SU-DHL-6 (cell line): ENCODE data around the gene PNLDC1.
"Not testable (repeated sequence)": the region's sequence is repeated elsewhere in the genome, so short reads cannot be mapped to it uniquely, and the experiment has no call there.

Experiments
- H2AFZ ChIP-seq: fragments of 200-600 bp; sonication (generic); 2 replicates; pipeline ENCODE4 v1.6.1; 2014; ENCODE audit warnings: low read depth, mild to moderate bottlenecking, moderate library complexity, mixed read lengths, antibody characterized with exemption, low read length; ENCODE audit not compliant: severe bottlenecking
- H3F3A ChIP-seq: fragments of 200-600 bp; shearing (Covaris generic); 2 replicates; pipeline ENCODE4 v1.6.0; 2016; ENCODE audit warnings: antibody characterized with exemption, mild to moderate bottlenecking; ENCODE audit not compliant: insufficient read depth
- H3K27ac ChIP-seq: fragments of 200-600 bp; sonication (generic); 2 replicates; pipeline ENCODE4 v1.5.1; 2016; ENCODE audit warnings: low read depth, mild to moderate bottlenecking, low read length, moderate library complexity, mixed read lengths
- H3K27me3 ChIP-seq: fragments of 200-600 bp; sonication (generic), shearing (Covaris generic); 2 replicates; pipeline ENCODE4 v1.6.0; 2014; ENCODE audit warnings: mild to moderate bottlenecking, low read length
- H3K36me3 ChIP-seq: fragments of 200-600 bp; sonication (generic); 2 replicates; pipeline ENCODE4 v1.6.1; 2014; ENCODE audit warnings: mild to moderate bottlenecking, low read length, mixed read lengths
- H3K4me2 ChIP-seq: fragments of 300-600, 200-600 bp; shearing (Covaris generic), sonication (generic); 2 replicates; pipeline ENCODE4 v1.6.0; 2014; ENCODE audit warnings: low read length, low read depth, mild to moderate bottlenecking; ENCODE audit not compliant: poor library complexity, severe bottlenecking
- H3K4me3 ChIP-seq: fragments of 200-600 bp; sonication (generic); 2 replicates; pipeline ENCODE4 v1.5.1; 2014; ENCODE audit warnings: antibody characterized with exemption, low read length, mild to moderate bottlenecking, mixed read lengths; ENCODE audit not compliant: insufficient read depth, poor library complexity, severe bottlenecking
- H3K79me2 ChIP-seq: fragments of 200-600 bp; sonication (generic); 2 replicates; pipeline ENCODE4 v1.6.1; 2014; ENCODE audit warnings: mild to moderate bottlenecking, low read length, moderate library complexity; ENCODE audit not compliant: insufficient read depth
- H3K9ac ChIP-seq: fragments of 200-600 bp; sonication (generic); 2 replicates; pipeline ENCODE4 v1.7.0; 2014; ENCODE audit warnings: mild to moderate bottlenecking, low read length
- H3K9me2 ChIP-seq: fragments of 200-600 bp; sonication (generic); replicated peaks from 2 replicates; pipeline ENCODE4 v1.6.1; 2014; ENCODE audit warnings: low read length; ENCODE audit not compliant: insufficient read depth
- H3K9me3 ChIP-seq: fragments of 200-600 bp; sonication (generic); 2 replicates; pipeline ENCODE4 v1.6.1; 2014; ENCODE audit warnings: low read length, mixed read lengths; ENCODE audit not compliant: insufficient read depth
- H4K20me1 ChIP-seq: fragments of 200-600 bp; sonication (generic); 2 replicates; pipeline ENCODE4 v1.6.1; 2014; ENCODE audit warnings: low read depth, mild to moderate bottlenecking, antibody characterized with exemption, low read length, moderate library complexity, mixed read lengths
- CTCF ChIP-seq: fragments of 200-600 bp; sonication (generic); IDR thresholded peaks from one replicate; pipeline ENCODE4 v1.5.1; 2017; ENCODE audit warnings: antibody characterized with exemption, mild to moderate bottlenecking, low read length, moderate library complexity; ENCODE audit not compliant: insufficient read depth, poor library complexity, severe bottlenecking
- EZH2phosphoT487 ChIP-seq: fragments of 200-600 bp; sonication (generic), shearing (Covaris generic); conservative IDR thresholded peaks from 2 replicates; pipeline ENCODE4 v1.6.1; 2018; ENCODE audit warnings: mild to moderate bottlenecking, antibody characterized with exemption, low read length, moderate library complexity, mixed read lengths

The PNLDC1 gene

GRCh38 chr6:159813781-159814180, 13.7 kb downstream of the PNLDC1 start:
- Histone ChIP-seq H3K79me2 (no peaks in the 10 kb centered on the region), H3K9ac (no peak overlapping the region), H3K9me2 (no peaks in the 10 kb centered on the region), H3K27me3 (no peaks in the 10 kb centered on the region), H4K20me1 (no peaks in the 10 kb centered on the region), H3K36me3 (no peaks in the 10 kb centered on the region), H3F3A (no peaks in the 10 kb centered on the region), H3K27ac (no peak overlapping the region), H2AFZ (no peak overlapping the region), H3K4me2 (no peak overlapping the region), H3K9me3 (no peaks in the 10 kb centered on the region), H3K4me3 (no peak overlapping the region)
- TF ChIP-seq CTCF (no peak), EZH2phosphoT487 (no peak)

GRCh38 chr6:159815410-159815809, 15.3 kb downstream of the PNLDC1 start:
- Histone ChIP-seq H2AFZ (no peak overlapping the region), H3K79me2 (no peaks in the 10 kb centered on the region), H3K27ac (no peak overlapping the region), H3K9me3 (no peaks in the 10 kb centered on the region), H4K20me1 (no peaks in the 10 kb centered on the region), H3K4me2 (no peak overlapping the region), H3K9me2 (no peaks in the 10 kb centered on the region), H3F3A (no peaks in the 10 kb centered on the region), H3K27me3 (no peaks in the 10 kb centered on the region), H3K9ac (no peak overlapping the region), H3K36me3 (no peaks in the 10 kb centered on the region), H3K4me3 (no peak overlapping the region)
- TF ChIP-seq CTCF, result no peak
- no peak for TF ChIP-seq EZH2phosphoT487

GRCh38 chr6:159816775-159817174, 16.7 kb downstream of the PNLDC1 start:
- H3K27ac ChIP-seq, H3K27me3 ChIP-seq, H3K4me2 ChIP-seq: not testable (repeated sequence)

GRCh38 chr6:159817951-159818739, 18.1 kb downstream of the PNLDC1 start:
- Histone ChIP-seq H3K4me2 (no peak overlapping the region), H3K27me3 (no peaks in the 10 kb centered on the region), H3K27ac (no peak overlapping the region)

More at GRCh38 chr6:159816775-159817174, 16.7 kb downstream of the PNLDC1 start:
- H3K9ac ChIP-seq, H3K9me2 ChIP-seq, H3F3A ChIP-seq, H4K20me1 ChIP-seq, H3K4me3 ChIP-seq, H3K36me3 ChIP-seq, H3K79me2 ChIP-seq, H3K9me3 ChIP-seq, H2AFZ ChIP-seq: not testable (repeated sequence)

More at GRCh38 chr6:159817951-159818739, 18.1 kb downstream of the PNLDC1 start:
- H2AFZ ChIP-seq, result no peak overlapping the region
- no peaks in the 10 kb centered on the region for H3K36me3 ChIP-seq
- H3K9me3 ChIP-seq, result no peaks in the 10 kb centered on the region
- H3K79me2 ChIP-seq, result no peaks in the 10 kb centered on the region
- H3K9ac ChIP-seq, result no peak overlapping the region
- TF ChIP-seq EZH2phosphoT487 (no peak), CTCF (no peak)
- no peak overlapping the region for H3K4me3 ChIP-seq
- no peaks in the 10 kb centered on the region for H4K20me1 ChIP-seq
- no peaks in the 10 kb centered on the region for H3F3A ChIP-seq
- H3K9me2 ChIP-seq, result no peaks in the 10 kb centered on the region
